A549 (cell line): ENCODE measurements around the gene SNX30.

Source experiments
- CHD2 ChIP-seq: fragments of 150-350 bp; IDR thresholded peaks from 2 replicates; pipeline ENCODE4 v1.6.1; 2014; ENCODE audit warnings: low read length; ENCODE audit not compliant: partially characterized antibody
- CHD4 ChIP-seq: fragments of 200-600 bp; sonication (generic); IDR thresholded peaks from 2 replicates; pipeline ENCODE4 v1.6.1; 2016; ENCODE audit warnings: antibody characterized with exemption, mild to moderate bottlenecking, borderline replicate concordance
- MYC ChIP-seq: IDR thresholded peaks from 2 replicates; pipeline ENCODE4 v1.6.1; 2012; ENCODE audit warnings: mild to moderate bottlenecking, inconsistent platforms, low read length, improper control_type of control experiment, borderline replicate concordance
- POLR2A ChIP-seq: IDR thresholded peaks from 2 replicates; pipeline ENCODE4 v1.6.1; 2012; ENCODE audit warnings: mild to moderate bottlenecking, low read length
- RNF2 ChIP-seq: fragments of 200-600 bp; sonication (generic); IDR thresholded peaks from 2 replicates; pipeline ENCODE4 v1.6.1; 2016; ENCODE audit warnings: low read depth, mild to moderate bottlenecking, antibody characterized with exemption, moderate library complexity, borderline replicate concordance
- TF ChIP-seq, protein P1 (sequence below): IDR thresholded peaks from 2 replicates; pipeline ENCODE4 v1.6.1; 2012
- TF ChIP-seq, protein P2 (sequence below): fragments of >200 bp; sonication (Bioruptor Twin); formaldehyde crosslinking; IDR thresholded peaks from 3 replicates; pipeline ENCODE4 v1.5.1; 2016
- TF ChIP-seq, protein P3 (sequence below): fragments of 200-600 bp; sonication (generic); IDR thresholded peaks from 2 replicates; pipeline ENCODE4 v1.6.1; 2016; ENCODE audit warnings: antibody characterized with exemption, mild to moderate bottlenecking, moderate library complexity

DNA sequence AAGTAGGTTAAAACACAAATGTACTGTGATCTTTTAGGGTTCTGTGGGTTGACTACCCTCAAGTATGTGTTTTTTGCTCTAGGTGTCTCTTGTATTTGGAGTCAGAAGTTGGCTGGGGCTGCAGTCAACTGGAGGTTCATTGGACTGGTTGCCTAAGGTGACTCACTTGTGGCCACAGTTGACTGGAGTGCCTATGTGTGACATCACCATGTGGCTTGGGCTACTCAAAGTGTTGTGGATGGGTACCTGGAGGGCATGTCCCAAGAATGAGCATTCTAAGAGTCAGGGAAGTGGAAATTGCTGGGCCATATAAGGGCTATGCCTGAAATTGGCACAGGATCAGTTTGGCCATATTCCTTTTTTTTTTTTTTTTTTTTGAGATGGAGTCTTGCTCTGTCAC is 27.4 kb downstream of the SNX30 start:
- TF ChIP-seq, protein P1, sequence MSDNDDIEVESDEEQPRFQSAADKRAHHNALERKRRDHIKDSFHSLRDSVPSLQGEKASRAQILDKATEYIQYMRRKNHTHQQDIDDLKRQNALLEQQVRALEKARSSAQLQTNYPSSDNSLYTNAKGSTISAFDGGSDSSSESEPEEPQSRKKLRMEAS: no peak
- TF ChIP-seq RNF2 (no peak), CHD2 (no peak), POLR2A (no peak), CHD4 (no peak), MYC (no peak)
- TF ChIP-seq, protein P2, sequence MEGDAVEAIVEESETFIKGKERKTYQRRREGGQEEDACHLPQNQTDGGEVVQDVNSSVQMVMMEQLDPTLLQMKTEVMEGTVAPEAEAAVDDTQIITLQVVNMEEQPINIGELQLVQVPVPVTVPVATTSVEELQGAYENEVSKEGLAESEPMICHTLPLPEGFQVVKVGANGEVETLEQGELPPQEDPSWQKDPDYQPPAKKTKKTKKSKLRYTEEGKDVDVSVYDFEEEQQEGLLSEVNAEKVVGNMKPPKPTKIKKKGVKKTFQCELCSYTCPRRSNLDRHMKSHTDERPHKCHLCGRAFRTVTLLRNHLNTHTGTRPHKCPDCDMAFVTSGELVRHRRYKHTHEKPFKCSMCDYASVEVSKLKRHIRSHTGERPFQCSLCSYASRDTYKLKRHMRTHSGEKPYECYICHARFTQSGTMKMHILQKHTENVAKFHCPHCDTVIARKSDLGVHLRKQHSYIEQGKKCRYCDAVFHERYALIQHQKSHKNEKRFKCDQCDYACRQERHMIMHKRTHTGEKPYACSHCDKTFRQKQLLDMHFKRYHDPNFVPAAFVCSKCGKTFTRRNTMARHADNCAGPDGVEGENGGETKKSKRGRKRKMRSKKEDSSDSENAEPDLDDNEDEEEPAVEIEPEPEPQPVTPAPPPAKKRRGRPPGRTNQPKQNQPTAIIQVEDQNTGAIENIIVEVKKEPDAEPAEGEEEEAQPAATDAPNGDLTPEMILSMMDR: no peak
- TF ChIP-seq, protein P3, sequence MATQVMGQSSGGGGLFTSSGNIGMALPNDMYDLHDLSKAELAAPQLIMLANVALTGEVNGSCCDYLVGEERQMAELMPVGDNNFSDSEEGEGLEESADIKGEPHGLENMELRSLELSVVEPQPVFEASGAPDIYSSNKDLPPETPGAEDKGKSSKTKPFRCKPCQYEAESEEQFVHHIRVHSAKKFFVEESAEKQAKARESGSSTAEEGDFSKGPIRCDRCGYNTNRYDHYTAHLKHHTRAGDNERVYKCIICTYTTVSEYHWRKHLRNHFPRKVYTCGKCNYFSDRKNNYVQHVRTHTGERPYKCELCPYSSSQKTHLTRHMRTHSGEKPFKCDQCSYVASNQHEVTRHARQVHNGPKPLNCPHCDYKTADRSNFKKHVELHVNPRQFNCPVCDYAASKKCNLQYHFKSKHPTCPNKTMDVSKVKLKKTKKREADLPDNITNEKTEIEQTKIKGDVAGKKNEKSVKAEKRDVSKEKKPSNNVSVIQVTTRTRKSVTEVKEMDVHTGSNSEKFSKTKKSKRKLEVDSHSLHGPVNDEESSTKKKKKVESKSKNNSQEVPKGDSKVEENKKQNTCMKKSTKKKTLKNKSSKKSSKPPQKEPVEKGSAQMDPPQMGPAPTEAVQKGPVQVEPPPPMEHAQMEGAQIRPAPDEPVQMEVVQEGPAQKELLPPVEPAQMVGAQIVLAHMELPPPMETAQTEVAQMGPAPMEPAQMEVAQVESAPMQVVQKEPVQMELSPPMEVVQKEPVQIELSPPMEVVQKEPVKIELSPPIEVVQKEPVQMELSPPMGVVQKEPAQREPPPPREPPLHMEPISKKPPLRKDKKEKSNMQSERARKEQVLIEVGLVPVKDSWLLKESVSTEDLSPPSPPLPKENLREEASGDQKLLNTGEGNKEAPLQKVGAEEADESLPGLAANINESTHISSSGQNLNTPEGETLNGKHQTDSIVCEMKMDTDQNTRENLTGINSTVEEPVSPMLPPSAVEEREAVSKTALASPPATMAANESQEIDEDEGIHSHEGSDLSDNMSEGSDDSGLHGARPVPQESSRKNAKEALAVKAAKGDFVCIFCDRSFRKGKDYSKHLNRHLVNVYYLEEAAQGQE: no peak
